Omental fat pad (tissue), 4 donors: ENCODE results near the gene GUCD1. TPM values are rescaled to one million over a fixed set of nuclear protein-coding genes. Genes with fewer than 3 reads are reported as not detected.
A peak's percentile ranks its signal among the peaks of the same experiment; 100 is the strongest.
"Not testable (repeated sequence)": the region's sequence is repeated elsewhere in the genome, so short reads cannot be mapped to it uniquely, and the experiment has no call there.

Source experiments
- ATAC-seq: fragments of 150-250 bp; one replicate; pipeline ENCODE4 v1.9.1; 2016; ENCODE audit warnings: mild to moderate bottlenecking, moderate library complexity; ENCODE audit not compliant: low FRiP score
- DNase-seq: peaks from one replicate; pipeline ENCODE4 v3.0.0-alpha.2; 2019; ENCODE audit warnings: low spot score
- total RNA-seq, 4 donors: library from RNA; depleted of rRNA; stranded (reverse); fragments of >200 nt; gene quantifications; one replicate each; pipeline ENCODE4 v1.1.0, GENCODE V29; 2016
- TF ChIP-seq, protein P1 (sequence below), 3 donors: fragments of 450-650 bp; IDR thresholded peaks; one replicate each; pipeline ENCODE4 v1.5.1; 2016 to 2017; ENCODE audit warnings: antibody characterized with exemption in 3 of 3, mild to moderate bottlenecking in 3 of 3, moderate library complexity in 2 of 3

Gene GUCD1
- total RNA-seq, 4 donors from 2014 or later: 105 to 179 (median 171) TPM

- TF ChIP-seq, protein P1, sequence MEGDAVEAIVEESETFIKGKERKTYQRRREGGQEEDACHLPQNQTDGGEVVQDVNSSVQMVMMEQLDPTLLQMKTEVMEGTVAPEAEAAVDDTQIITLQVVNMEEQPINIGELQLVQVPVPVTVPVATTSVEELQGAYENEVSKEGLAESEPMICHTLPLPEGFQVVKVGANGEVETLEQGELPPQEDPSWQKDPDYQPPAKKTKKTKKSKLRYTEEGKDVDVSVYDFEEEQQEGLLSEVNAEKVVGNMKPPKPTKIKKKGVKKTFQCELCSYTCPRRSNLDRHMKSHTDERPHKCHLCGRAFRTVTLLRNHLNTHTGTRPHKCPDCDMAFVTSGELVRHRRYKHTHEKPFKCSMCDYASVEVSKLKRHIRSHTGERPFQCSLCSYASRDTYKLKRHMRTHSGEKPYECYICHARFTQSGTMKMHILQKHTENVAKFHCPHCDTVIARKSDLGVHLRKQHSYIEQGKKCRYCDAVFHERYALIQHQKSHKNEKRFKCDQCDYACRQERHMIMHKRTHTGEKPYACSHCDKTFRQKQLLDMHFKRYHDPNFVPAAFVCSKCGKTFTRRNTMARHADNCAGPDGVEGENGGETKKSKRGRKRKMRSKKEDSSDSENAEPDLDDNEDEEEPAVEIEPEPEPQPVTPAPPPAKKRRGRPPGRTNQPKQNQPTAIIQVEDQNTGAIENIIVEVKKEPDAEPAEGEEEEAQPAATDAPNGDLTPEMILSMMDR (IDR thresholded peaks at IDR 0.05): no peak
- DNase-seq (no peak), ATAC-seq (no peak)
Observed at GRCh38 chr22:24565077-24565476, 10.1 kb upstream of the GUCD1 start.

DNA sequence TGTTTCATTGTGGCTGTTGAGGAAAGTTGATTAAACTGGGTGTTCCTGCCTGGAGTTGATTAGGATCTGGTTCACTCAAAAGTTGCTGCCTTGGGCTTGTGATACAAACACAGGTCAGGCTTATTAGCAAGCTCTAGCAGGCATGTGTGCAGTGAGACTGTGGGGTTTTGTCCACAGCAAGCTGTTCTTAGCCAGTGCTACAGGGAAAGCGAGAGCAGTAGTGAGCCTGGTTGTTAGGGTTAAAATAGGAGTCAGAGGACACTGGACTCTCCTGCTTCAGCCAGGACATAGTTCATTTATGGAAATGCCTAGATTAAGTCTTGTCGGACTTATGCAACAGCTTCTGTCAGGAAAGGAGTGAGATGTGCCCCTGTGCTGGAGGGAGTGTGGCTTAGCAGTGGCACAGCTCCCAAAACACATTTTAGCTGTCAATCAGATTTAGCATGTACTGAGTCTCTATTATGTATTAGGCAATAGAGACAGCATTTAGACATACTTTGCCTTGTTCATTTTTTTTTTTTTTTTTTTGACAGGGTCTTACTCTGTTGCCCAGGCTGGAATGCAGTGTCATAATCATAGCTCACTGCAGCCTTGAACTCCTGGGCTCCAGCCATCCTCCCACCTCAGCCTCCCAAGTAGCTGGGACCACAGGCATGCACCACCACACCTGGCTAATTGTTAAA is 9.6 kb upstream of the GUCD1 start:
- no peak for DNase-seq
- peak; percentile 55 for ATAC-seq
- TF ChIP-seq, protein P1 (IDR thresholded peaks at IDR 0.05): no peak

DNA sequence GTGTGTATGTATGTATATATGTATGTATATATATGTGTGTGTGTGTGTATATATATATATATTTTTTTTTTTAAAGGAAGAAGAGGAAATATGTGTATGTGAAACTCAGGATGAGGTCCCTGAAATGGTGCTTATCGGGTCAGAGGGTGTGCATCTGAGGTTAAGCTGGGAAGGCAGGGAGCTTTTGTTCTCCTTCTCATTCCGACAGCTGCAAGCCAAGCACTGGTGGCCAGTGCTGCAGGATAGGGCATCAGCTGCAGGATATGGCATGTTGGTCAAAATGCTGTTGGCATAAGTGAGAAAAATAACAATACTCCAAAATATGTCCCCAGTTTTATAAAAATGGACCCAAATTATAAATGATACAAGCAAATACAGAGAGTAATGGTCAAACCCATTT is 8.3 kb upstream of the GUCD1 start:
- TF ChIP-seq, protein P1 (IDR thresholded peaks at IDR 0.05): no peak
- no peak for DNase-seq
- no peak for ATAC-seq

DNA sequence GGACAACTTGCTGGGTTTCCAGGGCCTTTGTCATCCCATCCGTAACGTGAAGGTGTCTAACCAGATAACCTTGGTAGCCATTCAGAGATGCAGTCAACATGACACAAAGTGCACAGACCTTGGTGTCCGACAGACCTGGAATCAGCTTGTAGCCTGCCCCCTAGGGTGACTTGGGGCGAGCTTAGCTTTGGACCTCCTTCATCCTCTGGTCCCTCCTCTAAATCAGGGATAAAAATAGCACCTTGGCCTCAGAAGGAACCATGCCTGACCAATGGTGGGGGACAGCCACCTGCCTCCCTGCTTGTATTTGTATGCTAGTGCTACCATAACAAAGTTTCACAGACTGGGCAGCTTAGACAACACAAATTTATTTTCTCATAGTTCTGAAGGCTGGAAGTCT is 4.5 kb upstream of the GUCD1 start:
- no peak for DNase-seq
- TF ChIP-seq, protein P1 (IDR thresholded peaks at IDR 0.05): no peak
- no peak for ATAC-seq

- TF ChIP-seq, protein P1 (IDR thresholded peaks at IDR 0.05): no peak
- peak; percentile 95 for ATAC-seq
- DNase-seq: peak; percentile 94
Observed at GRCh38 chr22:24555165-24556039, 464 bp upstream of the GUCD1 start, which contains the start of gene SNRPD3. TSS of gene SNRPD3 (plus strand) at chr22:24555999. CDS start at chr22:24557675, 1,676 bp downstream.

GRCh38 chr22:24553597-24554312 is 1.2 kb downstream of the GUCD1 start:
- TF ChIP-seq, protein P1 (IDR thresholded peaks at IDR 0.05): no peak
- ATAC-seq (no peak), DNase-seq (no peak)

DNA sequence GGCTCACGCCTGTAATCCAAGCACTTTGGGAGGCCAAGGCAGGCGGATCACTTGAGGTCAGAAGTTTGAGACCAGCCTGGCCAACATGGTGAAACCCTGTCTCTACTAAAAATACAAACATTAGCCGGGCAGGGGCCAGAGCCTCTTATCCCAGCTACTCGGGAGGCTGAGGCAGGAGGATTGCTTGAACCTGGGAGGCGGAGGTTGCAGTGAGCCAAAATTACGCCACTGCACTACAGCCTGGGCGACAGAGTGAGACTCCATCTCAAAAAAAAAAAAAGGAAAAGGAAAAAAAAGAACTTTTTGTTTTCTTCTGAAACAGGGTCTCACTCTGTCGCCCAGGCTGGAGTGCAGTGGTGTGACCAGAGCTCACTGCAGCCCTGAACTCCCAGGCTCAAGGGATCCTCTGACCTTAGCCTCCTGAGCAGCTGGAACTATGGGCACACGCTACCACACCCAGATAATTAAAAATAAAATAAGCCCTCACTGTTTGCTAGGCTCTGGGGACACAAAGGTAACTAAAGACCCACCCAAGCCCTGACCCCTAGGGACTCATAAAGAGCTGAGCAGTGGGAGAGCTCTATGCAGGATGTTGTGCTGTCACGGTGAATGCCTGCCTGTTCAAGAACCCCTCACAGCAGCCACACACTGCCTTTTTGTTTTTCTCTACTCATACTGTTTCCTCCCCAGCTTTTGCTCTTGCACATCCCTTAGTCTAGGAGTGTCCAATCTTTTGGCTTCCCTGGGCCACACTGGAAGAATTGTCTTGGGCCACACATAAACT is 2.2 kb downstream of the GUCD1 start:
- DNase-seq, ATAC-seq: not testable (repeated sequence)
